PFSK-1 (cell line): ENCODE data around the gene TMEM94.

Source experiments
- POLR2AphosphoS5 ChIP-seq: IDR thresholded peaks from 2 replicates; pipeline ENCODE4 v1.6.1; 2012; ENCODE audit warnings: low read depth, mild to moderate bottlenecking, control low read depth, low read length, moderate library complexity
- TAF1 ChIP-seq: IDR thresholded peaks from 2 replicates; pipeline ENCODE4 v1.6.1; 2012; ENCODE audit warnings: low read length, control low read depth, borderline replicate concordance; ENCODE audit not compliant: insufficient read depth

GRCh38 chr17:75456417-75457046 is at the start of gene TMEM94:
- TF ChIP-seq POLR2AphosphoS5 (peak; percentile 66), TAF1 (peak; percentile 86)
